KOPT-K1 (cell line): ENCODE measurements around the gene TMEM17.
"Not testable (repeated sequence)": the region's sequence is repeated elsewhere in the genome, so short reads cannot be mapped to it uniquely, and the experiment has no call there.

Experiments
- H3K27ac ChIP-seq: fragments of 200-600 bp; sonication (generic); 2 replicates; pipeline ENCODE4 v1.5.1; 2016; ENCODE audit warnings: antibody characterized with exemption, mild to moderate bottlenecking, low read depth, low read length; ENCODE audit not compliant: poor library complexity, severe bottlenecking
- H3K36me3 ChIP-seq: fragments of 200-600 bp; sonication (generic); 2 replicates; pipeline ENCODE4 v1.5.1; 2017; ENCODE audit warnings: antibody characterized with exemption, mild to moderate bottlenecking, low read length, moderate library complexity; ENCODE audit not compliant: insufficient read depth
- H3K9me3 ChIP-seq: fragments of 200-600 bp; sonication (generic); 2 replicates; pipeline ENCODE4 v1.5.1; 2017; ENCODE audit warnings: antibody characterized with exemption, low read length, mild to moderate bottlenecking; ENCODE audit not compliant: insufficient read depth, poor library complexity, severe bottlenecking

Gene TMEM17

GRCh38 chr2:62526531-62527381 is 20.8 kb upstream of the TMEM17 start:
- Histone ChIP-seq H3K27ac (no peak overlapping the region), H3K36me3 (no peaks in the 10 kb centered on the region), H3K9me3 (no peaks in the 10 kb centered on the region)

GRCh38 chr2:62525549-62526269 is 19.7 kb upstream of the TMEM17 start:
- Histone ChIP-seq H3K27ac (no peak overlapping the region), H3K9me3 (no peaks in the 10 kb centered on the region), H3K36me3 (no peaks in the 10 kb centered on the region)

GRCh38 chr2:62524293-62524941 is 18.4 kb upstream of the TMEM17 start:
- no peaks in the 10 kb centered on the region for H3K36me3 ChIP-seq
- no peak overlapping the region for H3K27ac ChIP-seq
- no peaks in the 10 kb centered on the region for H3K9me3 ChIP-seq

GRCh38 chr2:62521061-62521460 is 15.1 kb upstream of the TMEM17 start:
- H3K9me3 ChIP-seq, H3K36me3 ChIP-seq, H3K27ac ChIP-seq: not testable (repeated sequence)

- Histone ChIP-seq H3K27ac (no peak overlapping the region), H3K36me3 (no peaks in the 10 kb centered on the region), H3K9me3 (no peaks in the 10 kb centered on the region)
Observed at GRCh38 chr2:62512384-62512783, 6.4 kb upstream of the TMEM17 start.

- Histone ChIP-seq H3K9me3 (no peaks in the 10 kb centered on the region), H3K36me3 (no peaks in the 10 kb centered on the region), H3K27ac (no peak overlapping the region)
Observed at GRCh38 chr2:62511636-62512035, 5.6 kb upstream of the TMEM17 start.

GRCh38 chr2:62506421-62506750 is 391 bp upstream of the TMEM17 start:
- Histone ChIP-seq H3K9me3 (no peaks in the 10 kb centered on the region), H3K36me3 (no peaks in the 10 kb centered on the region), H3K27ac (no peak overlapping the region)

GRCh38 chr2:62505109-62505749 is 766 bp downstream of the TMEM17 start:
- H3K9me3 ChIP-seq: no peaks in the 10 kb centered on the region
- H3K36me3 ChIP-seq: no peaks in the 10 kb centered on the region
- no peak overlapping the region for H3K27ac ChIP-seq

GRCh38 chr2:62504657-62505056 is 1.3 kb downstream of the TMEM17 start:
- Histone ChIP-seq H3K27ac (no peak overlapping the region), H3K36me3 (no peaks in the 10 kb centered on the region)

GRCh38 chr2:62501794-62502500 is 4.0 kb downstream of the TMEM17 start:
- H3K9me3 ChIP-seq: no peaks in the 10 kb centered on the region
- H3K36me3 ChIP-seq: no peaks in the 10 kb centered on the region
- no peak overlapping the region for H3K27ac ChIP-seq

More at GRCh38 chr2:62504657-62505056, 1.3 kb downstream of the TMEM17 start:
- H3K9me3 ChIP-seq: no peaks in the 10 kb centered on the region

GRCh38 chr2:62501069-62501468 is 4.9 kb downstream of the TMEM17 start:
- Histone ChIP-seq H3K9me3 (no peaks in the 10 kb centered on the region), H3K27ac (no peak overlapping the region), H3K36me3 (no peaks in the 10 kb centered on the region)

- Histone ChIP-seq H3K9me3 (no peaks in the 10 kb centered on the region), H3K36me3 (no peaks in the 10 kb centered on the region), H3K27ac (no peak overlapping the region)
Observed at GRCh38 chr2:62499430-62500060, 6.5 kb downstream of the TMEM17 start.

GRCh38 chr2:62498739-62499138 is 7.3 kb downstream of the TMEM17 start:
- Histone ChIP-seq H3K9me3 (no peaks in the 10 kb centered on the region), H3K27ac (no peak overlapping the region), H3K36me3 (no peaks in the 10 kb centered on the region)

GRCh38 chr2:62495761-62496160 is 10.2 kb downstream of the TMEM17 start:
- H3K9me3 ChIP-seq: no peaks in the 10 kb centered on the region
- H3K27ac ChIP-seq: no peak overlapping the region
- no peaks in the 10 kb centered on the region for H3K36me3 ChIP-seq
